Measurements from ENCODE around the gene NFIX. TPM values are rescaled to one million over a fixed set of nuclear protein-coding genes. Genes with fewer than 3 reads are reported as not detected.

Gene NFIX
- total RNA-seq, 1 donor from 2014 or later = 123 TPM

DNA sequence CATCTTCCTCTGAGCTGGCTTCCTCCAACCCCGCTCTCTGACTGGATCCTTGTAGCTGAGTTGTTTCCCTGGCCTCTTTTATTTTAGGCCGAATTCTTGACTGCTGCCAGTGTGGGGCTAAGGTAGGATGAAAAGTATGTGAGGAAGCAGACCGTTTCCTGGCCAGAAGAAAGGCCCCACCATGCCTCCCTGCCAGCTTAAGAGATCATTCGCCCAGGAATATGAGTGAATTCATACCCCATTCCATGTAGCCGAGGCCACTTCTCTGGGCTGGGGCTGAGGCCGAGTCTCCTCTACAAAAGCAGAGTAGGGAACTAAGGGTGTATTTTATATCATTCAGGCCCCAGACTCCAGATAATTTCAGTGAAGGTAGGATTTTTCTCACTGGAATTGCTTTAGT lies 32.3 kb downstream of the NFIX start:
- DNase-seq (ENCODE audit: low spot score) = no peak
- intact Hi-C loops (cut with DNase I) = no loop called here

DNA sequence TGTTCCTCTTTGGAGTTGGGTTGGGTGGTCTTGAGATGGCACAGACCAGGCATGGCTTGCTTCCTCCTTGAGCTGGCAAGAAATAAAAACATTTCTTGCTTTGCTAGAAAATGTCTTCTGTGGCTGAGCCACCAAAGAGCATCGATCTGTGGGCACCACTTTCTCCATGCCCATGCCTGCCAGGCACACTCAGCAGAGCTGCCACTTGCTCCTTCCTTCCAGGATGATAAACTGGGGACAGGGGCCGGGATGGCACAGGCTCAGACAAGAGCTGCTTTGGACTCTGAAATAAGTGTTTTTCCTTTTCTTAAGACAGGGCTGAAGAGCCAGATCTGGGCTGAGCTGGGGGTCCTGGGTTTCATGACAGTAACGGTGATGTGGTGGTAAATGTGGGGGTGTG lies 32.8 kb downstream of the NFIX start:
- intact Hi-C loops (cut with DNase I) = no loop called here

GRCh38 chr19:13029301-13029880 lies 34.1 kb downstream of the NFIX start:
- no peak for DNase-seq (ENCODE audit: low spot score)

More for the DNA sequence above, 32.8 kb downstream of the NFIX start:
- DNase-seq (ENCODE audit: low spot score) = no peak

GRCh38 chr19:13029893-13030292 lies 34.6 kb downstream of the NFIX start:
- no peak for DNase-seq (ENCODE audit: low spot score)
- intact Hi-C loops (cut with DNase I) = loop anchor here (5.0 kb wide), 1 partner anchor 33 kb away; the partner anchor contains the start of gene NFIX

More at GRCh38 chr19:13029301-13029880, 34.1 kb downstream of the NFIX start:
- intact Hi-C loops (cut with DNase I) = no loop called here

GRCh38 chr19:13031917-13032623 lies 36.8 kb downstream of the NFIX start:
- DNase-seq (ENCODE audit: low spot score) = no peak
- intact Hi-C loops (cut with DNase I) = loop anchor here (5.0 kb wide), 1 partner anchor 35 kb away; the partner anchor contains the start of gene NFIX

- intact Hi-C loops (cut with DNase I) = loop anchor here (5.0 kb wide), 1 partner anchor 36 kb away; the partner anchor contains the start of gene NFIX
- DNase-seq (ENCODE audit: low spot score) = no peak
Measured at GRCh38 chr19:13032837-13033236, 37.6 kb downstream of the NFIX start.

GRCh38 chr19:13033244-13033643 lies 38.0 kb downstream of the NFIX start:
- no peak for DNase-seq (ENCODE audit: low spot score)
- intact Hi-C loops (cut with DNase I) = loop anchor here (5.0 kb wide), 1 partner anchor 36 kb away; the partner anchor contains the start of gene NFIX

- intact Hi-C loops (cut with DNase I) = loop anchor here (1.0 to 5.0 kb wide), 2 partner anchors 26 to 37 kb away; partner anchors contain the start of gene NFIX
- DNase-seq (ENCODE audit: low spot score) = peak; percentile 90
Measured at GRCh38 chr19:13033819-13034611, 38.7 kb downstream of the NFIX start.

DNA sequence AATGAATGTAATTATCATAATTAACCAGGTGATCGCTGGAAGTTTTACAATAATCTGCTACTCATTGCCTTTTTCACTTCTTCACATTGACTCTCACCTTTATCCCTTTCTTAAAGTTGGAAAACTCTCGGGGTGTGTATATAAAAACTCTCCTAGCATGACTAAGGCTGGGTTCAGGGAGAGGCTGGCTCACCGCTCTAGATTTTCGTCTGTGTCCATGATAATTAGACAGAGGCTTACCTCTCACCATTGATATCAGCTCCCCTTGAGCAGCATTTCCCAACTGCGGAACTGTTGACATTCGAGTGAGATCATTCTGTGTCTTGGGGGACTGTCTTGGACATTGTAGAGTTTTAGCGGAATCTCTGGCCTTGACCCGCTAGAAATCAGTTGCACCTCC lies 39.4 kb downstream of the NFIX start:
- DNase-seq (ENCODE audit: low spot score) = no peak
- intact Hi-C loops (cut with DNase I) = loop anchor here (1.0 to 5.0 kb wide), 2 partner anchors 26 to 37 kb away; partner anchors contain the start of gene NFIX

DNA sequence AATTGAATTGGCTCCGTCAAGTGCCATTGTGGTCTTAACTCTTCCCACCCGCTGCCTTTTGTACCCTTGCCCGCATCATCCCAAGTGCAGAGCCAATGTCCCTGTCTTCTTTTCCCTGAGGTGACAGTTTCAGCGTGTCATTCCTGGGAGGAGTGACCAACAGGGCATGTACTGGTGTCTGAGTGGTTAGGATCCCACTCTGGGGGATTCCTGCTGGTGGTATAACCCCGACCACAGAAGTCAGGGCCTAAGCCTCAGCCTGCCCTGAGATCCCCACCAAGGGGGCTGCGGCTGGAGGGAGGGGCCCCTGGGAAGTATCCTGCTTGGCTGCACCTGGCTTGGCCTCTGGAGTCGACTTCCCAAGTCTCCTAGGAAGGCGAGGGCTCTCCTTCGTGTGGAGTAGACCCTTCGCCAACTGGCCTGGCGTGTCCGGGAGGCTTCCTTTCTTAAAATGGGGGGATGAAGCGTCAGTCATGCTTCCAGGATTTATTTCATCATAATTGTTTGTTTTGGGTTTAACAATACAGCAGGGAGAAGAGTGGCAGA lies 40.6 kb downstream of the NFIX start:
- intact Hi-C loops (cut with DNase I) = no loop called here
- no peak for DNase-seq (ENCODE audit: low spot score)

DNA sequence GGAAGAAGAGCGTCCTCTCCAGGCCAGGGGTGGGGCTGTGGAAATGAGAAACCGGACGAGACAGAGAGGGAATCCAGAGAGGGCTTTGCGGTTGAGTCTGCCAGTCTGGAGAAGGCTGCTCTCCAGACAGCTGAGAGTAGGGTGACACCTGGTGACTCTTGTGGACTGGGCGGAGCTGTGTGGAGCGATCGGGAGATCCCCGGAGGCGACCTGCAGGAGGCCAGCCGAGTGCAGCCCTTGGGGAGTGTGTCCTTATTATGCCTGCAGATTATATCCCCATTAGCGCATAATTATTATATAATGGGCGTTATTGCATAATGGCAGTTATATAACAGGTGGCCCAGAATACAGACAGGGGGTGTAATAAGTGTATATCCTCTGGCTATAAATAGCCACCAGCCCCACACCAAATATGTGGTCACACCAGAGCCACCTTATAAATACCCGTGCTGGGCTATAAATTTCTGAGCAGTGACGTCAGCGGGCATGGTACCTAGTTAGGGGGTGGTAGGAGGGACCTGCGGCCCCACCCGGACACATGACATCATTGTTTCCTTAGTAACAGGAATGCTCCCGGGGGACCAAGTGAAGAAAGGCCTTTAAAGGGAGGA lies 41.2 kb downstream of the NFIX start:
- intact Hi-C loops (cut with DNase I) = no loop called here
- no peak for DNase-seq (ENCODE audit: low spot score)

DNA sequence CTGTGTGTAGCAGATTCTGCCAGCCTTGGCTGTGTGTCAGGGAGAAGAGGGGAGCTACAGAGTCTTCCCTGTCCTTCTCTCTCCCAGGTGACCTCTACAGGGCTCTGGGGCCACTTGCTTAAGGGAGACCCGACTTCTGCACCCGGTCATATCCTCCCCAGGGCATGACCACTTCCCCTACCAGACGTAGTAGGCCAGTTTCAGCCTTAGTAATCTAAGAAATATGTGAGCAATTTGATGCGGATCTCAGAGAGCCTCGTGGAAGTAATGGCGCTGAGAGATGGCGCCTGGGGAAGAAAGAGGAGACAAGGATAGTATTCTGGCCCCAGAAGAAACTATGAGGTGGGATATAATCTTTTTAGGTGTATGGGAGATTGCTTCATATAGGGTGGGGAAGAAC lies 41.9 kb downstream of the NFIX start:
- no peak for DNase-seq (ENCODE audit: low spot score)
- intact Hi-C loops (cut with DNase I) = no loop called here

DNA sequence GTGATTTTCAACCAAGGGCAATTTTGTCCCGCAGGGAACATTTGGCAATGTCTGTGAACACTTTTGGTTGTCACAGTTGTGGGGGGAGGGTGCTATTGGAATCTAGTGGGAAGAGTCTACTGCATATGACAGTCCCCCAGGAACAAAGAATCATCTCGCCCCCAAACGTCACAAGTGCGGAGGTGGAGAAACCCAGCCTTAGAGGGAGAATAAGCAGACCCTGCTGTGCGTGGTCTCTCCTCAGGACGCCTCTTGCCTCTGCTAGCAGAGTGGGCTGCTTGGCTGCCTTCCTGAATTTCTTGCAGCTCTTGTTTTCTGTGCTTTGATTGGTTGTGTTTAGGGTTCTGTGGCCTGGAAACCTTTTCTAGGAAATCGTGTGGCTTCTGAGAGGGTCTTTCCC lies 42.5 kb downstream of the NFIX start:
- DNase-seq (ENCODE audit: low spot score) = no peak

DNA sequence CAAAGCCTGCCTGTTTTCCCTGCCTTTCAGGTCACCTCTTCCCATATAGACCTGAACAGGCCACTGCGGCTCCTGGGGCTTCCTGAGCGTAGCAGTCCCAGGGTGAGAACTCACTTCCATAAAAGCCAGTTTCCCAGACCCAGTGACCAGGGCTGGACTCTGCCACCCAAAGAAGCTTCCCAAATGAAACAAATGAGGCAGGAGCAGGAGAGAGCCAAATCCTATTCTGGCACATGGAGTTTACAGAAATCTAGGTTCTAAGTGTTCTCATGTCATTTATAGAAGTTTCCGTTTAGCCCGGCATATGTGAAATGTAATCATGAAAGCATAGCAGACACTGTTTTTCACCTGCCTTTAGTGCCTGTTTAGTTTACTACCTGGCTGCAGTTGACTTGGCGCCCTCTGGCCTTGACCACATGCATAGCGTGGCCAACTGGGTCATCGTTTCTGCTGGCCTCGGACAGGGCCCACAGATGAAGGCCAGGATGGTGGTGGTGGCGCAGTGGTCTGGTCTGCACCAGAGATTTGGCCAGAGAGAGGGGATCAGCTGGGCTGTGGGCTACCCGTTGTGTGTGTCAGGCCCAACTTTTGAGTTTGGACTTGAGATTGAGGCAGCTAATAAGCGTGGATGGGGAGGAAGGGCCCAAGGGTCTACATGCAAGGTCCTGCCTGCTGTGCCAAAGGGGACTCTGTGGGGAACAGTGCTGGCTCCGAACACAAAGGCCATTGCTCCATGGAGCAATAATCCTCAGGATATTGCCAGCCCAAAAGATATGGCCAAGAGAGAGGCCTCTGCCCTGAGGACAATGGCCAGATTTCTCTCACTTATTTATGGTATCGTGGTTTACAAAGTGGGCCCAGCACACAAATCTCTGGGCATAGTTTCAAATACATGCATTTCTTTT lies 43.3 kb downstream of the NFIX start:
- DNase-seq (ENCODE audit: low spot score) = no peak
- intact Hi-C loops (cut with DNase I) = loop anchor here (2.0 kb wide), 1 partner anchor 14 kb away; no protein-coding TSS in a partner anchor

More for the DNA sequence above, 42.5 kb downstream of the NFIX start:
- intact Hi-C loops (cut with DNase I) = loop anchor here (2.0 kb wide), 1 partner anchor 15 kb away; no protein-coding TSS in a partner anchor

DNA sequence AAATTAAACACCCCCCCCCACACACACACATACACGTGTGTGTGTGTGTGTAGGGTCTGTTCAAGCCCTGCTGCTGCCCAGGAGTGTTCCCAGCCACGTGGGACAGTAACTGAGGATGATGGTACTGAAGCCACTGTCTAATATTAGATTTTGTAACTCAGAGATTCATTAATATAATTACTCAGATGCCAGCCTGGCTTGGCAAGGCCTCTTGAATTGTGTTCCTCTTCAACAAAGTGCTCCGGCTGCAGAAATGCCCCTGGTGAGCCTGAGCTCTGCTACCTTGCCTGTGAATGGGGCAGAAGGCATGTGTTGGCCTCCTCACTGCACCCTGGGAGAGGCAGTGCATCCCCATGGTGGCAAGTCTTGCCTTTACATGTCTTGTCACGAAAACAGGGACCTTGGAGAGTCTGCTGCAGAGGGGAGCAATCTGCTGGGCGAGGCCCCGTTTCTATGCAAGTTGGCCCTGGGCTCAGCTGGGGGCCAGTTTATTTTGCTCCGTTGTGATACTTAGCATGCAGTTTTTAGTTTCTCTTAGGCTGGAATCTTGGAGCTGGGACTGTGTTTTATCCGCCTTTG lies 44.0 kb downstream of the NFIX start:
- no peak for DNase-seq (ENCODE audit: low spot score)
- intact Hi-C loops (cut with DNase I) = loop anchor here (2.0 kb wide), 1 partner anchor 14 kb away; no protein-coding TSS in a partner anchor

DNA sequence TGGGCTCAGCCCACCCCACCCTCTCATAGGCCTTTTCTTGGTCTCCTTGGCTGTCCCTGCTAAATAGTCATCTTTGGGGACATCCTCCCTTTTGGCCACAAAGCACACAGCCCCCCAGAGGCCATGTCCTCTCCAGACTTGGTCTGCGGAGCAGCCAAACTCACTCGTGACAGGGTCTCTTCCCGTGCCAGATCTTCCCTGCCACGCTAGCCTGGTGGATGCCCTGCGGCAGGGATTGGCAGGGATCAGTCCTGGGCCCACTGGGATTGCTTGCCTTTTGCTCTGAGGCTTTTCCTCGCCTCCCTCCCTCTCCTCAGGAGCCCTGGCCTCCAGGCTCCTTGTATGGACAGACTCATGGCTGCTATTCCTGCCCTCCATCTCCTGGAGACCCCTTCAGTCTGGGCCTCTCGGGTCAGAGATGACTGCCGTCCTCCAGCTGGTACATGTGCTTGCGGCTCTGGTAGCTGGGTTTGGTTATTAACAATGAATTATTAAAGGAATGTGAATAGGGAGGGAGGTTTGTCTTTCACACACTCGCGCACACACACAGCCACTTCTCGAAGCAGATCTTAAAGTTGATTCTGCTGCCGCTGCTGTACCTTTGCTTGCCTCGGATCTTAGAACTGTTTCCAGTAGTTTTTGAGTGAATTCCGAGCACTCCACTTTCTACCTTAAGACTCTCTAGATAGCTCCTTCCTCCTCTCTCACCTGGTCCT lies 45.1 kb downstream of the NFIX start:
- no peak for DNase-seq (ENCODE audit: low spot score)
- intact Hi-C loops (cut with DNase I) = no loop called here

DNA sequence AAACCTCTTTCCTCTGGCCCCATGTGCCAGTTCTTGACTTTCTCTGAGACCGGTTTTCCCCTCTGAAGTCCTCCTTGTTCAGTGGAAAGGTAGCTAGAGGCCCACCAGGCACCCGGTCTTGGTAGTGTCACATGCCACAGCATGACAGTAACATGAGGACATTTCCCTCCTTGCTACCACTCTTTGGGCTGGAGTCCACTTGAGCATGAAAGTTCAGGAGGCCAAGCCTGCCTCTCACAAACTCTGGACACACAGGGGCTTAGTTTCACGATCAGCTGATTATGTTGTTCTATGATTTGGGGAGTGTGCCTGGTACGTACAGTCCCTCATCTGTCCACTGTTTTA lies 45.6 kb downstream of the NFIX start:
- intact Hi-C loops (cut with DNase I) = no loop called here
- no peak for DNase-seq (ENCODE audit: low spot score)

Data from cardiac septum (tissue), 1 donor.